Measurements from ENCODE around the gene MAPK12. TPM values are rescaled to one million over a fixed set of nuclear protein-coding genes. Genes with fewer than 3 reads are reported as not detected.

MAPK12 gene
- total RNA-seq, 1 donor from 2014 or later: 27.3 TPM

DNA sequence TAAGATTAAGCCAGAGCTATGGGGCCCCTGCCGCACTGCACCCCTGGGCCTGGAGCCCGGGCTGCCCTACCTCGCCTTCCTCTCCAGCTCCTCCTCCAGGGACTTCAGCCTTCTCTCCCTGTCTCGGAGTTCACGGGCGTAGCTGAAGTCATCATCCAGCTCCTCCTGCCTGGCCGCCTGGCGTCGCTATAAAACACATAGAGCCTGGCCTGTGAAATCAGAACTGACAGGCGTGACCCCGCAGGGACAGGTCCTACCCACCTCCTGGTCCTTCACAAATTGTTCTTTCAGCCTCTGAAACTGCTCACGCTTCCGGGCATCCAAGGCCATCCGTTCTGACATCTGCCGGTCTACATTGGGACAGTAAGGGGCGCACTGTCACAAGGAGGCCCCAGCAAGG lies 37.4 kb downstream of the MAPK12 start:
- TF ChIP-seq, protein P1, sequence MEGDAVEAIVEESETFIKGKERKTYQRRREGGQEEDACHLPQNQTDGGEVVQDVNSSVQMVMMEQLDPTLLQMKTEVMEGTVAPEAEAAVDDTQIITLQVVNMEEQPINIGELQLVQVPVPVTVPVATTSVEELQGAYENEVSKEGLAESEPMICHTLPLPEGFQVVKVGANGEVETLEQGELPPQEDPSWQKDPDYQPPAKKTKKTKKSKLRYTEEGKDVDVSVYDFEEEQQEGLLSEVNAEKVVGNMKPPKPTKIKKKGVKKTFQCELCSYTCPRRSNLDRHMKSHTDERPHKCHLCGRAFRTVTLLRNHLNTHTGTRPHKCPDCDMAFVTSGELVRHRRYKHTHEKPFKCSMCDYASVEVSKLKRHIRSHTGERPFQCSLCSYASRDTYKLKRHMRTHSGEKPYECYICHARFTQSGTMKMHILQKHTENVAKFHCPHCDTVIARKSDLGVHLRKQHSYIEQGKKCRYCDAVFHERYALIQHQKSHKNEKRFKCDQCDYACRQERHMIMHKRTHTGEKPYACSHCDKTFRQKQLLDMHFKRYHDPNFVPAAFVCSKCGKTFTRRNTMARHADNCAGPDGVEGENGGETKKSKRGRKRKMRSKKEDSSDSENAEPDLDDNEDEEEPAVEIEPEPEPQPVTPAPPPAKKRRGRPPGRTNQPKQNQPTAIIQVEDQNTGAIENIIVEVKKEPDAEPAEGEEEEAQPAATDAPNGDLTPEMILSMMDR (IDR thresholded peaks at IDR 0.05): no peak
- Mint-ChIP-seq H3K9me3 (ENCODE audit: unreplicated experiment) (no peaks in the 10 kb centered on the region), H3K4me1 (ENCODE audit: unreplicated experiment) (peaks cover 6% of the 10 kb centered on the region), H3K4me3 (ENCODE audit: unreplicated experiment) (no peak overlapping the region), H3K36me3 (ENCODE audit: unreplicated experiment) (peaks cover 30% of the 10 kb centered on the region), H3K27me3 (ENCODE audit: unreplicated experiment) (no peaks in the 10 kb centered on the region), H3K27ac (ENCODE audit: unreplicated experiment) (no peak overlapping the region)
- no peak for DNase-seq (ENCODE audit: extremely low spot score, unreplicated experiment)

DNA sequence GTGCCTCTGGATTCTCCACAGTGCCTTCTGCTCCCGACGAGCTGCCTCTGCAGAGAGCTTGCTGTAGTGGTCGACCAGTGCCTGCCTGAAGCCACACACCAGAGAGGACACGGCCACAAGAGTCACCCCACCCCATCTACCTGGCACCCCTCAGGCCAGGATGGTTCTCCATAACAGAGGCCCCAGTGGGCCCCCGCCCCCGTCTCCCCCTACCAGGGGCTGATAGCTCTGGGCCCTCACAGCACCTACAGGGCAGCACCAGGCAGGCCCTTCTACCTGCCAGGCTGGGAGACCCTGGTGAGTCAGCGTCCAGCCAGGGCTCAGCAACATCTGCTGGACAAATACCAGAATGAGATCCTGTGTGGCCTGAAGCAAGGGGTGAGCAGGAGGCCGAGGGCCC lies 39.0 kb downstream of the MAPK12 start:
- Mint-ChIP-seq H3K4me1 (ENCODE audit: unreplicated experiment) (peaks cover 6% of the 10 kb centered on the region), H3K27me3 (ENCODE audit: unreplicated experiment) (no peaks in the 10 kb centered on the region), H3K4me3 (ENCODE audit: unreplicated experiment) (no peak overlapping the region), H3K27ac (ENCODE audit: unreplicated experiment) (no peak overlapping the region), H3K36me3 (ENCODE audit: unreplicated experiment) (peaks cover 32% of the 10 kb centered on the region), H3K9me3 (ENCODE audit: unreplicated experiment) (no peaks in the 10 kb centered on the region)
- no peak for DNase-seq (ENCODE audit: extremely low spot score, unreplicated experiment)
- TF ChIP-seq, protein P1 (IDR thresholded peaks at IDR 0.05): no peak

DNA sequence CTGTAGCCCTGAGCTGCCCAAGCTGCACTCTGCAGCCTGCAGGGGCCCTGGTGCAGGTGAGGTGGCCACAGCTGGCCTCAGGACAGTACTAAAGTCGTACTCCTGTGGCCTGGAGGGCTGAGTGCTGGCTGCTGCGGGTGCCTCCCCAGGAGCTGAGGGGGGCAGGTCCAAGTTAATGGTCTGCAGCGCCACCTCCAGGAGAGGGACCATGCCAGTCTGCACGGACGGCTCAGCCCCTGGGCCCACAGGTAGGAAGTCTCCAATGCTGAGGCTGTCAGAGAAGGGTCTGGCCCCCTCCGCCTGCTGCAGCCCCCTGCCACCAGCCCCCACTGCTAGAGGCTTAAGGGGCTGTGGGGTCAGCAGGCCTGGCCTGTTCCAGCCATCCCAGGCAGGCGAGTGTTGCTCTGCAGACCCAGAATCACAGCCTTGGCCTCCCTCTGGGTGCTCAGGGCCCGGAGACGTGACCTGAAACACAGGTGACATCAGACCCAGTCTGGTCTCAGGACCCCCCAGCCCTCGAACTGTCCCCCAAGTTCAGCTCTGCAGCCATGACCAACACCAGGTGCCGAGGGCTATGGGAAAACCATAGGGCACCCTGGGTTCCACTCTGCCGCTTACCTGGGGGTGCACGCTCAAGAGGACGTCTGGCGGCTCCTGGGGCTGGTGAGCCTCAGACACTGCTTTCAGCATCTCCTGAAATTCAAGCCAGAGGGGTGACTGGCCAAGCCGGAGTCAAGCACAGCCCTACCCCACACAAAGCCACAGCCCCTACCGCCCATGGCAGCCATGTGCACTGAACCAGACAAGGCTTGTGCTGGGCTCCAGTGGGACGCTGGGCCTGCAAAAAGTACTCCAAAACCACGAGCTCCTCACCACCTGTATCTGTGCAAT lies 39.8 kb downstream of the MAPK12 start:
- TF ChIP-seq, protein P1 (IDR thresholded peaks at IDR 0.05): no peak
- Mint-ChIP-seq H3K4me3 (ENCODE audit: unreplicated experiment) (no peak overlapping the region), H3K4me1 (ENCODE audit: unreplicated experiment) (peaks cover 6% of the 10 kb centered on the region), H3K27ac (ENCODE audit: unreplicated experiment) (no peak overlapping the region), H3K36me3 (ENCODE audit: unreplicated experiment) (peaks cover 29% of the 10 kb centered on the region), H3K9me3 (ENCODE audit: unreplicated experiment) (no peaks in the 10 kb centered on the region), H3K27me3 (ENCODE audit: unreplicated experiment) (no peaks in the 10 kb centered on the region)
- DNase-seq (ENCODE audit: extremely low spot score, unreplicated experiment): no peak

DNA sequence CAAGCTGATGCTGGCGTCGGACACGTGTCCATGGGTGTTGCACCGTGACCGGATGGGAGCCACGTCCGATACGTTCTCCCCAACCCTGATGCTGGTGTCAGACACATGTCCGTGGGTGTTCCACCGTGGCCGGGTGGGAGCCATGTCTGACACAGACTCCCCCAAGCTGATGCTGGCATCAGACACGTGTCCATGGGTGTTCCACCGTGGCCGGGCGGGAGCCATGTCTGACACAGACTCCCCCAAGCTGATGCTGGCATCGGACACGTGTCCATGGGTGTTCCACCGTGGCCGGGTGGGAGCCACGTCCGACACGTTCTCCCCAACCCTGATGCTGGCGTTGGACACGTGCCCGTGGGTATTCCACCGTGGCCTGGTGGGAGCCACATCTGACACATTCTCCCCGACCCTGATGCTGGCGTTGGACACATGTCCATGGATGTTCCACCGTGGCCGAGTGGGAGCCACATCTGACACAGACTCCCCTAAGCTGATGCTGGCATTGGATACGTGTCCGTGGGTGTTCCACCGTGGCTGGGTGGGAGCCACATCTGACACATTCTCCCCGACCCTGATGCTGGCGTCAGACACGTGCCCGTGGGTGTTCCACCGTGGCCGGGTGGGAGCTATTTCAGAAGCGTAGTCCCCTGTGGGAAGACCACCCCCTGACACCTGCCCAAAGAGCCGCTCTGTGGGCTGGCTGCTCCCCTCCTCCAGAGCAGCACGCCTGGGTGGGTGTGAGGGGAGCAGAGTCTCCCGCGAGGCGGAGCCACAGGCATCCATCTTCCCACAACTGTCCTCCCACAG lies 40.7 kb downstream of the MAPK12 start:
- Mint-ChIP-seq H3K36me3 (ENCODE audit: unreplicated experiment) (peaks cover 33% of the 10 kb centered on the region), H3K9me3 (ENCODE audit: unreplicated experiment) (no peaks in the 10 kb centered on the region), H3K4me1 (ENCODE audit: unreplicated experiment) (peaks cover 6% of the 10 kb centered on the region), H3K27ac (ENCODE audit: unreplicated experiment) (no peak overlapping the region), H3K27me3 (ENCODE audit: unreplicated experiment) (no peaks in the 10 kb centered on the region), H3K4me3 (ENCODE audit: unreplicated experiment) (no peak overlapping the region)
- TF ChIP-seq, protein P1 (IDR thresholded peaks at IDR 0.05): no peak
- DNase-seq (ENCODE audit: extremely low spot score, unreplicated experiment): no peak
